Activated CD4-positive, alpha-beta T cell treated with anti-CD3 and anti-CD28 coated beads, Interleukin-2, amount 10 ng/mL, durations not matched to agents 7 days and 5 days (primary cell): Measurements from ENCODE around the gene TAAR9. TPM values are rescaled to one million over a fixed set of nuclear protein-coding genes. Genes with fewer than 3 reads are reported as not detected.

Experiments
- CTCF ChIA-PET: fragments of 350-600 bp; sonication (Branson Sonifier 250); formaldehyde crosslinking; loops from one replicate; lab custom pipeline; 2021; ENCODE audit warnings: antibody characterized with exemption; lab: Charles Lee
- POLR2A ChIA-PET: fragments of 350-600 bp; sonication (Branson Sonifier 250); formaldehyde crosslinking; loops from one replicate; lab custom pipeline; 2021; ENCODE audit warnings: antibody characterized with exemption; lab: Charles Lee
- DNase-seq: peaks from one replicate; pipeline ENCODE4 v3.0.0-alpha.2; 2020
- H3K27ac Mint-ChIP-seq: one replicate; pipeline ENCODE4 v1.8.0; 2021; ENCODE audit warnings: mild to moderate bottlenecking, moderate library complexity, mixed read lengths
- H3K27me3 Mint-ChIP-seq: one replicate; pipeline ENCODE4 v1.8.0; 2021; ENCODE audit warnings: mixed read lengths
- H3K36me3 Mint-ChIP-seq: one replicate; pipeline ENCODE4 v1.8.0; 2021; ENCODE audit warnings: low read depth, mixed read lengths
- H3K4me1 Mint-ChIP-seq: one replicate; pipeline ENCODE4 v1.8.0; 2021; ENCODE audit warnings: mixed read lengths
- H3K4me3 Mint-ChIP-seq: one replicate; pipeline ENCODE4 v1.8.0; 2021; ENCODE audit warnings: mild to moderate bottlenecking, moderate library complexity, mixed read lengths
- H3K9me3 Mint-ChIP-seq: one replicate; pipeline ENCODE4 v1.8.0; 2021; ENCODE audit warnings: mixed read lengths
- total RNA-seq, 2 experiments: library from RNA; stranded (reverse); gene quantifications; one replicate each; pipeline ENCODE4 v1.2.3, GENCODE V29; 2021

TAAR9 gene
- total RNA-seq, 2 experiments from 2014 or later, result not detected

- no peak overlapping the region for H3K27ac Mint-ChIP-seq
- H3K36me3 Mint-ChIP-seq, result no peaks in the 10 kb centered on the region
- H3K27me3 Mint-ChIP-seq, result peaks cover 13% of the 10 kb centered on the region
- no peaks in the 10 kb centered on the region for H3K9me3 Mint-ChIP-seq
- POLR2A ChIA-PET, result no interaction called here
- CTCF ChIA-PET, result no interaction called here
- no peak overlapping the region for H3K4me3 Mint-ChIP-seq
- no peaks in the 10 kb centered on the region for H3K4me1 Mint-ChIP-seq
- no peak for DNase-seq
Measured at GRCh38 chr6:132569170-132569569, 31.1 kb downstream of the TAAR9 start.

GRCh38 chr6:132570221-132570777 is 32.2 kb downstream of the TAAR9 start, which contains the start of gene TAAR6:
TSS of gene TAAR6 (plus strand) at chr6:132570322. CDS start at chr6:132570322, 0 bp downstream.
- CTCF ChIA-PET, result no interaction called here
- no peaks in the 10 kb centered on the region for H3K36me3 Mint-ChIP-seq
- no peaks in the 10 kb centered on the region for H3K4me1 Mint-ChIP-seq
- POLR2A ChIA-PET, result no interaction called here
- no peak within 1 kb of the TSS for H3K4me3 Mint-ChIP-seq
- no peak within 1 kb of the TSS for H3K27ac Mint-ChIP-seq
- no peaks in the 10 kb centered on the region for H3K9me3 Mint-ChIP-seq
- no peak for DNase-seq
- peaks cover 17% of the 10 kb centered on the region for H3K27me3 Mint-ChIP-seq

DNA sequence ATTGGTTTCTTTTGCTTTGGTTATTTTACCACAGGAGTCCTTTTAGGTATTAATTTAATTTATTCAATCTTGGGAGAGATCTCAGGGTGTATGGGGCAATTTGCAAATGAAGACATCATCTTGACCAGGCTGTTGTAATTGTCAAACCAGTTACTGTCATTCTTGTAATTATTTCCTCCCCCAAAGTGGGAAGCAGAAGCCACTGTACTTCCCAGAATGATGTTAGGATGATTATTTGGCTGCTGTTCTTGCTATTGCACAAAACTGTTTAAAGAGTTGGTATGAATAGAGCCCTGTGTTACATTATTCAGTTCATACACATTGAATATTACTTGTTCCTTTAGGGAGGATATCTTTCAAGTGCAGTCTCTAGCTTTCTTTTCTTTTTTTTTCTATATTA is 33.7 kb downstream of the TAAR9 start:
- CTCF ChIA-PET, result no interaction called here
- POLR2A ChIA-PET, result no interaction called here
- Mint-ChIP-seq H3K9me3 (no peaks in the 10 kb centered on the region), H3K4me3 (no peak overlapping the region), H3K27me3 (peaks cover 19% of the 10 kb centered on the region), H3K27ac (no peak overlapping the region), H3K4me1 (no peaks in the 10 kb centered on the region), H3K36me3 (no peaks in the 10 kb centered on the region)
- no peak for DNase-seq

GRCh38 chr6:132584698-132585097 is 46.6 kb downstream of the TAAR9 start:
- ChIA-PET POLR2A (no interaction called here), CTCF (no interaction called here)
- DNase-seq, result no peak
- Mint-ChIP-seq H3K4me3 (no peak overlapping the region), H3K36me3 (no peaks in the 10 kb centered on the region), H3K4me1 (no peaks in the 10 kb centered on the region), H3K27me3 (peaks cover 6% of the 10 kb centered on the region), H3K9me3 (no peaks in the 10 kb centered on the region), H3K27ac (no peak overlapping the region)

DNA sequence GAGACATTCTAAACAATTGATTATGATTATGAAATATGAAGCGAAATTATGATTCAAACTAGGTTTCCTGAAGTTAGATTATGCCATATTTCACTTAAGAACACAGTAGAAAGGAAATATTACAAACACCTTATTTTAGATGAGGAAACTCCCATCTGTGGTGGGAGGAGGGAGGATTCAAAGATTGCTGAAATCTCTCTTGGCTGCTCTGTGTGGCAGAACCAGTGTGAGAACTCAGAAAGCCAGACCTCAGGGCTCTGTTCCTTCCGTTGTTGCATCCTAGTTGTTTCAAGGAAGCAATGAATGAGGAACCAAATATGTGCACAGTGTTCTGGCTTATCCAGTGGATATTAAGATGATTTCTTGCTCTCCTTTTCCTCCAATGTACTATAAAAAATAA is 49.3 kb downstream of the TAAR9 start:
- no peak for DNase-seq
- Mint-ChIP-seq H3K4me1 (no peaks in the 10 kb centered on the region), H3K9me3 (no peaks in the 10 kb centered on the region), H3K27me3 (peaks cover 10% of the 10 kb centered on the region), H3K27ac (no peak overlapping the region), H3K36me3 (no peaks in the 10 kb centered on the region), H3K4me3 (no peak overlapping the region)
- ChIA-PET POLR2A (no interaction called here), CTCF (no interaction called here)

Other genes starting within 250 kb of the TAAR9 start
- not detected for gene MOXD1, start 136.8 kb upstream of the TAAR9 start, total RNA-seq
- 10 to 100 TPM; 20.2 to 24.3 TPM for gene STX7, start 25.2 kb upstream of the TAAR9 start, total RNA-seq
- not detected for gene TAAR8, start 14.4 kb downstream of the TAAR9 start, total RNA-seq
- gene TAAR6, start 32.0 kb downstream of the TAAR9 start, total RNA-seq, result not detected
- gene TAAR5, start 51.5 kb downstream of the TAAR9 start, total RNA-seq, result not detected
- not detected for gene TAAR2, start 86.0 kb downstream of the TAAR9 start, total RNA-seq
- not detected for gene TAAR1, start 120.9 kb downstream of the TAAR9 start, total RNA-seq
- gene VNN1, start 175.8 kb downstream of the TAAR9 start, total RNA-seq, result not detected
- gene VNN2, start 219.6 kb downstream of the TAAR9 start, total RNA-seq, result 10 to 100 TPM; 12.8 to 16.1 TPM